Measurements from ENCODE around the gene MEN1.

The MEN1 gene

DNA sequence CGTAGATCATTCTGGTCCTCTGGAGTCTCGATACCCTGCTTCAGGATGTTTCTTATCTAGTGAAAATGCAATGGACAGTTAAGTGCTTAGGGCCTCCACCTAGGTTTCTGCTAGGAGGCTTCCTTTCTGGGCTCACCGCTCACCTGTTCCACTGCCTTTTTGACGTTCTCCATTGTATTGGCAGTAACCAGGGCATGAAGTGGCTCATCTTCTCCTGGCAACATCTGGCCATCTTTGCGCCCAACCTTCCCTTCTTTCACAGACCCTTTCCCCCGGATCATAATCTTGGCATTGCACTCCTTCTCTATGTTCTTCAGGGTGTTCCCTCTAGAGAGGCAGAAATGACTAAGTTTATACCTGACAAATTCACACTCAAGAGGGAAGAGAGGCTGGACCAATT is 41.1 kb downstream of the MEN1 start:
- TF ChIP-seq, protein P1, sequence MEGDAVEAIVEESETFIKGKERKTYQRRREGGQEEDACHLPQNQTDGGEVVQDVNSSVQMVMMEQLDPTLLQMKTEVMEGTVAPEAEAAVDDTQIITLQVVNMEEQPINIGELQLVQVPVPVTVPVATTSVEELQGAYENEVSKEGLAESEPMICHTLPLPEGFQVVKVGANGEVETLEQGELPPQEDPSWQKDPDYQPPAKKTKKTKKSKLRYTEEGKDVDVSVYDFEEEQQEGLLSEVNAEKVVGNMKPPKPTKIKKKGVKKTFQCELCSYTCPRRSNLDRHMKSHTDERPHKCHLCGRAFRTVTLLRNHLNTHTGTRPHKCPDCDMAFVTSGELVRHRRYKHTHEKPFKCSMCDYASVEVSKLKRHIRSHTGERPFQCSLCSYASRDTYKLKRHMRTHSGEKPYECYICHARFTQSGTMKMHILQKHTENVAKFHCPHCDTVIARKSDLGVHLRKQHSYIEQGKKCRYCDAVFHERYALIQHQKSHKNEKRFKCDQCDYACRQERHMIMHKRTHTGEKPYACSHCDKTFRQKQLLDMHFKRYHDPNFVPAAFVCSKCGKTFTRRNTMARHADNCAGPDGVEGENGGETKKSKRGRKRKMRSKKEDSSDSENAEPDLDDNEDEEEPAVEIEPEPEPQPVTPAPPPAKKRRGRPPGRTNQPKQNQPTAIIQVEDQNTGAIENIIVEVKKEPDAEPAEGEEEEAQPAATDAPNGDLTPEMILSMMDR (IDR thresholded peaks at IDR 0.05; ENCODE audit: low read depth, low read length, missing control alignments): no peak
- DNase-seq (ENCODE audit: low read depth): no peak
- no peak overlapping the region for H3K4me3 ChIP-seq (ENCODE audit: low read depth, low read length)

DNA sequence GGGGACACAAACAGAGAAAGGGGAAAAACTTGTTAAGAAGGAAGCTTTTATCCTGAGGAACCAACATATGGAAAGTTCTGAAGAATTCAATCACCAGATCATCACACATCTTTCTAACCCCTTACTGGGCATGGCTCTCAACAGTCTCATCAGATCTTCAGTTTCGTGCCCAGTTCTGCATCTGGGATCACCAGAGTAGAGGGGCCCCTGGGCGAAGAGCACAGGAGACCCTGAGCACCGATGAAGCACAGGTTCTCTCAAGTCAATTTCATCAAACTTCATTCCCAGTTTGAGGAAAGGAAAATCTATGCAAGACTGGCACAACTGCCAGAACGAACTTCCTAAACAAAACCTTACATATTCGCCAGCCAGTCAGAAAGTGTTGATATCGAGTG is 42.1 kb downstream of the MEN1 start:
- DNase-seq (ENCODE audit: low read depth): no peak
- H3K4me3 ChIP-seq (ENCODE audit: low read depth, low read length): no peak overlapping the region
- TF ChIP-seq, protein P1 (IDR thresholded peaks at IDR 0.05; ENCODE audit: low read depth, low read length, missing control alignments): no peak

DNA sequence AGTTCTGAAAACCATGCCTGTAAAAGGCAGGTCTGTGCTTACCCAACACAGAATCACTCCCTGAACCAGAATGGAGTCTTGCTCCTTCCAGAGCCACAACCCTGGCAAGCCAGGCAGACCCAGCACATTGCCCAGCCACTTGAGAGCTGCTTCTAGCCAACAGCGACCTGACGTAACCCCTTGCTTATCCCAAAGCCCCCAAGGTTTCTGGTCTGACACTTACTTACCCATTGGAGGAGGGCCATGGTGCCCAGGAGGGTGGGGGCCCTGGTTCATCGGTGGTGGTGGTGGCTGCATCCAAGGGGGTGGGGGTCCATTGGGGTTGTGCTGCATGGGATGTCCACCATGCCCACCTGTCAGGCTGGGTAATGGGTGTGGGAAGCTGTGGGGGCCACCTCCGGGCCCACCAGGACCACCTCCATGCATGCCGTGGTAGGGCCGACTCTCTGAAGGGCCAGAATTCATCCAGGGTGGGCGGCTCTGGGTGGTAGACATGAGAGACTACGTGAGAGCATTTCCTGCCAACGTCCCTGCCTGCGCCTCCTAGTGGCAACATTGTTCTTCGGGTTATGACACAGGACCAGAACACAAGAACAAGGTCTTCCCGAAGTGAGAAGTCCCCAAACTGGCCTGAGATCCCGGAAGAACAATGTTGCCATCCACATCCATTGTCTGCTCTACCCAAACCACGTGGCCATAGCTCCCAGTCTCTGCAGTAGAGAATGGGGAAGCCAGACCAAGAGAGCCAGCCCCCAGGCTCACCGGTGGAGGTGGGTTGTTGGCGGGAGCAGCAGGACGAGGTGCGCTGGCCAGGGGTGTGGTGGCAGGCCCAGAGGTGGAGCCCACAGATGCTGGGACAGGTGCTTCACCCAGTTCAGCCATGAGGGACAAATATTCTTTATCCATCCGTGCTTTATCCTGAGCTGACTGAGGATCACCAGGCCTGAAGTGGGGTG is 42.7 kb downstream of the MEN1 start:
- TF ChIP-seq, protein P1 (IDR thresholded peaks at IDR 0.05; ENCODE audit: low read depth, low read length, missing control alignments): peak; percentile 87
- H3K4me3 ChIP-seq (ENCODE audit: low read depth, low read length): no peak overlapping the region
- DNase-seq (ENCODE audit: low read depth): no peak

DNA sequence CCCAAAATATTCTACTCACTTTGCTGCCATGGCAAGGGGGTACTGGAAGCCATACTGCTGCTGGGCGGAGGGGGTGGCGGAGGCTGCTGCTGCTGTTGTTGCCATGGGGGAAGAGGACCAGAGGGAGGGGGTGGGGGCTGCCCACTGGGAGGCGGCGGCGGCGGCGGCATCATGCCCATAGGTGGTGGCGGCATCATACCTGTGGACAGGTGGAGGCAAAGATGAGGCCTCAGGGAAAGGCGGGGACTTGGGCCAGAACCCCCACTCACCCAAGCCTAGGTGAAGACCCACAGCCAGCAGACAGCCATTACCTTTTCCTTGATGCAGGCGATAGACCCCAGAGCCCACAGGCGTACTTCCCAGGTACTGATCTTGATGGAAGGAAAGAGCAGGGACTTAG is 43.5 kb downstream of the MEN1 start:
- TF ChIP-seq, protein P1 (IDR thresholded peaks at IDR 0.05; ENCODE audit: low read depth, low read length, missing control alignments): no peak
- no peak for DNase-seq (ENCODE audit: low read depth)
- no peak overlapping the region for H3K4me3 ChIP-seq (ENCODE audit: low read depth, low read length)

DNA sequence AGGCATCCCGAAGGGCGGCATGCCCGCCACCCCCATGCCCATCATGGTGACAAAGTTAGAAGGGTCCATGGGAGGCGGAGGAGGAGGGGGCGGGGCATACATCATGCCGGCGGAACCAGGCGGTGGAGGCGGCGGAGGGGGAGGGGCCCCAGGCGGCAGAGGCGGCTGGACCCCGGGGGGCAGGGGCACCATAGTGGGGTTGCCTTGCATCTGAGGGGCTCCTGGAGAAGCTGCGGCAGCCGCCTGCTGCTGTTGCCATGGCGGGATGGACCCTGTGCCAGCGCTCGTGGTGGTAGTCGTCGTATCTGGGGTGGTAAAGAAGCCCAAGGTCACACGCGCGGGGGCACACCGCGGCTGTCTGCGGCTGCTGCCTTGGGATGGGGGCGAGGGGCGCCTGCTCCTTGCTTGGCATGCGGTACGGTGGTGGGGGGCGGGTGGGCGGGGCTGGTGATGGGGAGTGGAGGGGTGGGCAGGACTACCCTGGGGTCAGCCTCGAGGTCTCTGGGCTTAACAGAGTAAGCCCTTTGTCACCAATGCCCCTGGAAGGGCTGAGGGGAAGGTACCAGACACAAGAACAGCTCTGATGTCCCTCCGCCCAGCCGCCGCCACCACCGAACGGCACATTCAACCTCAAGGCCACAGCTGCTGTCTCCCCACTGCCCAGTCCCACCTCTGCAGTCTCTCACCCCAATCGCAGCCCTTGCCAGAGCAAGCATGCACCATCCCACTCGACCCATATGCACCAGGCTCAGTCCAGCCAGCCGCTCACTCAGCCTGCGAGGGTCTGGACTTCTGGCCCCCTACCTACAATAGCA is 44.3 kb downstream of the MEN1 start:
- DNase-seq (ENCODE audit: low read depth): no peak
- TF ChIP-seq, protein P1 (IDR thresholded peaks at IDR 0.05; ENCODE audit: low read depth, low read length, missing control alignments): no peak
- H3K4me3 ChIP-seq (ENCODE audit: low read depth, low read length): no peak overlapping the region

DNA sequence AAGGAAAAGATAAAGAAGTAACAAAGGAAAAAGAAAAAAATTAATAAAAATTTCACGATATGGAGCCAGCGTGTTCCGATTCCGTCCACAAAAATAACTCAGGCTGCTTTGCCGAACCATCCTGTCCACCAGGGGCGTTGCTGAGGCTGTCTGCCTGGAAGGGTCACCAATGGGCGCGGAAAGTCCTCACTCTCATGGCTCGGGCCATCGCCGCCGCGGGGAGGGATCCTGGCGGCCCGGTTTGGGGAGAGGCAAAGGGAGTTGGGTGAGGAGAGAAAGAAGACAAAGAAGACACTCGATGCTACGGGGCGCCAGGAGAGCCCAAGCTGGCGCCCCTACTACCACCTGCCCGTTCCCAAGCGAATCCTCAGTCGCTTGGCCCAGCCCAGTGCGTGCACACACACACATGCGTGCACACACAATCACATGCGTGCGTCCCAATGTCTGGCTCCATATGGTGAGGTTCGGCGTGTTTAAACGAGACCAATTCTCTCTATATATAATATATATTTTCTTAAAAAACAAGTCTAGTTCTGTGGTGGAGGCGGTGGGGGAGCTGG is 45.0 kb downstream of the MEN1 start:
- TF ChIP-seq, protein P1 (IDR thresholded peaks at IDR 0.05; ENCODE audit: low read depth, low read length, missing control alignments): peak; percentile 28
- no peak for DNase-seq (ENCODE audit: low read depth)
- no peak overlapping the region for H3K4me3 ChIP-seq (ENCODE audit: low read depth, low read length)
